H1 (cell line): ENCODE data around the gene SOX1. TPM values are rescaled to one million over a fixed set of nuclear protein-coding genes. Genes with fewer than 3 reads are reported as not detected.
A peak's percentile ranks its signal among the peaks of the same experiment; 100 is the strongest.

Experiments used
- CTCF ChIA-PET: fragments of 300-600 bp; sonication (Branson Sonifier 250); formaldehyde crosslinking; loops from one replicate; lab custom pipeline; 2021; ENCODE audit not compliant: partially characterized antibody; lab: Charles Lee
- POLR2A ChIA-PET: fragments of 300-600 bp; sonication (Branson Sonifier 250); formaldehyde crosslinking; loops from one replicate; lab custom pipeline; 2021; ENCODE audit warnings: inconsistent platforms; ENCODE audit not compliant: partially characterized antibody; lab: Charles Lee
- DNase-seq, 2 experiments: peaks; one replicate each; pipeline versions ENCODE4 v3.0.0 to v3.0.0-alpha.2; 2010 to 2022; ENCODE audit warnings: low spot score in 2 of 2, low read depth in 1 of 2, mixed read lengths in 1 of 2
- FAIRE-seq: peaks from 2 replicates; lab custom pipeline; 2011; peaks lifted over from hg19 to GRCh38; lab: Jason Lieb, UNC
- H2AFZ ChIP-seq: 2 replicates; pipeline ENCODE4 v1.8.1; 2012; ENCODE audit warnings: low read length, inconsistent platforms
- H2AK5ac ChIP-seq: 2 replicates; pipeline ENCODE4 v1.6.1; 2013; ENCODE audit warnings: low read depth, low read length
- H2BK120ac ChIP-seq: replicated peaks from 2 replicates; pipeline ENCODE3; 2013; ENCODE audit warnings: low read depth, low read length, inconsistent platforms
- H2BK12ac ChIP-seq: 2 replicates; pipeline ENCODE4 v1.6.1; 2013; ENCODE audit warnings: low read depth, low read length
- H2BK15ac ChIP-seq: 2 replicates; pipeline ENCODE4 v1.6.1; 2013; ENCODE audit warnings: low read length
- H2BK20ac ChIP-seq: 2 replicates; pipeline ENCODE4 v1.6.1; 2013; ENCODE audit warnings: low read length
- H2BK5ac ChIP-seq: 2 replicates; pipeline ENCODE4 v1.6.1; 2013; ENCODE audit warnings: low read depth, low read length
- H3K14ac ChIP-seq: 2 replicates; pipeline ENCODE4 v1.6.1; 2013; ENCODE audit warnings: inconsistent platforms; ENCODE audit not compliant: insufficient read length
- H3K18ac ChIP-seq: 2 replicates; pipeline ENCODE4 v1.6.1; 2013; ENCODE audit warnings: low read length; ENCODE audit errors: extremely low read depth
- H3K23ac ChIP-seq: 2 replicates; pipeline ENCODE4 v1.6.1; 2013; ENCODE audit warnings: inconsistent platforms; ENCODE audit not compliant: insufficient read length
- H3K23me2 ChIP-seq: 2 replicates; pipeline ENCODE4 v1.6.1; 2013; ENCODE audit warnings: low read depth, low read length
- H3K27ac ChIP-seq: 2 replicates; pipeline ENCODE4 v1.6.1; 2011; ENCODE audit warnings: low read depth, low read length, inconsistent platforms
- H3K27me3 ChIP-seq, 4 experiments: replicated peaks in 1 of 4; 1 replicate in 1 of 4; 2 replicates in 3 of 4; pipeline versions ENCODE4 v1.6.1 to v1.8.1; 2011 to 2013; ENCODE audit warnings: low read length in 3 of 4, mild to moderate bottlenecking in 3 of 4, inconsistent platforms in 2 of 4, mixed read lengths in 2 of 4, moderate library complexity in 1 of 4; ENCODE audit not compliant: control insufficient read depth in 3 of 4, insufficient read depth in 3 of 4; ENCODE audit errors: extremely low read depth in 1 of 4
- H3K36me3 ChIP-seq, 4 experiments: 2 replicates each; pipeline versions ENCODE4 v1.6.1 to v1.8.1; 2011 to 2013; ENCODE audit warnings: mild to moderate bottlenecking in 4 of 4, low read length in 3 of 4, moderate library complexity in 2 of 4, control low read depth in 1 of 4, inconsistent platforms in 1 of 4; ENCODE audit not compliant: insufficient read depth in 4 of 4, control insufficient read depth in 2 of 4
- H3K4ac ChIP-seq: replicated peaks from 2 replicates; pipeline ENCODE3; 2013; ENCODE audit warnings: low read length, low read depth, mixed read lengths, inconsistent platforms; ENCODE audit not compliant: insufficient read length
- H3K4me1 ChIP-seq, 4 experiments: replicated peaks in 1 of 4; 1 replicate in 1 of 4; 2 replicates in 3 of 4; pipeline versions ENCODE4 v1.6.1 to v1.8.1; 2011 to 2013; ENCODE audit warnings: low read length in 3 of 4, inconsistent platforms in 2 of 4, mixed read lengths in 1 of 4; ENCODE audit not compliant: insufficient read depth in 4 of 4, control insufficient read depth in 3 of 4
- H3K4me2 ChIP-seq, 2 experiments: 2 replicates each; pipeline versions ENCODE4 v1.6.1 to v1.8.1; 2011 to 2013; ENCODE audit warnings: low read depth in 2 of 2, low read length in 2 of 2, control low read depth in 1 of 2, inconsistent platforms in 1 of 2, mild to moderate bottlenecking in 1 of 2; ENCODE audit not compliant: insufficient read depth in 1 of 2
- H3K4me3 ChIP-seq, 4 experiments: fragments of 200-600, 300-600 bp in 1 of 4; sonication (generic), shearing (Covaris generic), sonication (Bioruptor Twin) in 1 of 4; 2 replicates each; pipeline versions ENCODE4 v1.5.1 to v1.8.1; 2011 to 2016; ENCODE audit warnings: low read length in 4 of 4, low read depth in 3 of 4, control low read depth in 2 of 4, inconsistent platforms in 2 of 4, mild to moderate bottlenecking in 2 of 4, mixed read lengths in 1 of 4, moderate library complexity in 1 of 4; ENCODE audit not compliant: insufficient read depth in 2 of 4; ENCODE audit errors: extremely low read depth in 1 of 4
- H3K56ac ChIP-seq: replicated peaks from 2 replicates; pipeline ENCODE3; 2013; ENCODE audit warnings: low read depth, mild to moderate bottlenecking, mixed read lengths, low read length, inconsistent platforms; ENCODE audit not compliant: insufficient read length
- H3K79me1 ChIP-seq: 2 replicates; pipeline ENCODE4 v1.6.1; 2013; ENCODE audit warnings: low read depth, low read length, control low read depth
- H3K79me2 ChIP-seq, 2 experiments: 2 replicates each; pipeline versions ENCODE4 v1.6.1 to v1.8.1; 2012 to 2013; ENCODE audit warnings: low read length in 2 of 2, mild to moderate bottlenecking in 2 of 2, inconsistent platforms in 1 of 2; ENCODE audit not compliant: insufficient read depth in 2 of 2, control insufficient read depth in 1 of 2
- H3K9ac ChIP-seq, 4 experiments: replicated peaks in 1 of 4; 1 replicate in 1 of 4; 2 replicates in 3 of 4; pipeline versions ENCODE4 v1.6.1 to v1.8.1; 2011 to 2013; ENCODE audit warnings: low read depth in 3 of 4, low read length in 3 of 4, control low read depth in 2 of 4, mild to moderate bottlenecking in 2 of 4, moderate library complexity in 2 of 4, inconsistent platforms in 1 of 4; ENCODE audit errors: extremely low read depth in 1 of 4
- H3K9me3 ChIP-seq, 2 experiments: 2 replicates each; pipeline versions ENCODE4 v1.6.1 to v1.8.1; 2012 to 2013; ENCODE audit warnings: mild to moderate bottlenecking in 2 of 2, moderate library complexity in 2 of 2, control low read depth in 1 of 2, inconsistent platforms in 1 of 2, low read depth in 1 of 2, low read length in 1 of 2, mixed read lengths in 1 of 2; ENCODE audit not compliant: insufficient read depth in 2 of 2
- H4K20me1 ChIP-seq, 2 experiments: replicated peaks in 1 of 2; 2 replicates each; pipeline versions ENCODE3 to v1.8.1; 2011 to 2013; ENCODE audit warnings: inconsistent platforms in 2 of 2, low read length in 2 of 2, mild to moderate bottlenecking in 1 of 2; ENCODE audit not compliant: insufficient read depth in 2 of 2, control insufficient read depth in 1 of 2
- H4K5ac ChIP-seq: 2 replicates; pipeline ENCODE4 v1.6.1; 2013; ENCODE audit warnings: low read length, low read depth, mixed read lengths, inconsistent platforms; ENCODE audit not compliant: insufficient read length
- H4K8ac ChIP-seq: 2 replicates; pipeline ENCODE4 v1.8.0; 2013; ENCODE audit warnings: mild to moderate bottlenecking, moderate library complexity, low read length, inconsistent platforms; ENCODE audit not compliant: insufficient read depth; ENCODE audit errors: extremely low read depth
- H4K91ac ChIP-seq: replicated peaks from 2 replicates; pipeline ENCODE3; 2013; ENCODE audit warnings: low read length, mixed read lengths, inconsistent platforms; ENCODE audit not compliant: insufficient read length
- CBX8 ChIP-seq: fragments of 300-800, 300-1000 bp; sonication (generic); IDR thresholded peaks from 2 replicates; pipeline ENCODE4 v1.7.1; 2016; ENCODE audit warnings: low read depth, low read length, borderline replicate concordance
- CHD2 ChIP-seq: IDR thresholded peaks from 2 replicates; pipeline ENCODE4 v1.6.1; 2012; ENCODE audit warnings: low read length, improper control_type of control experiment
- GABPA ChIP-seq: IDR thresholded peaks from 2 replicates; pipeline ENCODE4 v1.6.1; 2011; ENCODE audit warnings: mild to moderate bottlenecking, low read length, moderate library complexity, borderline replicate concordance; ENCODE audit not compliant: insufficient read depth
- JUND ChIP-seq: IDR thresholded peaks from 2 replicates; pipeline ENCODE4 v1.6.1; 2011; ENCODE audit warnings: mild to moderate bottlenecking, improper control_type of control experiment, low read length
- MAX ChIP-seq: IDR thresholded peaks from 2 replicates; pipeline ENCODE4 v1.6.1; 2012; ENCODE audit warnings: inconsistent platforms
- RNF2 ChIP-seq: fragments of 200-900, 300-1000 bp; sonication (generic); IDR thresholded peaks from 2 replicates; pipeline ENCODE4 v1.7.1; 2016; ENCODE audit warnings: borderline replicate concordance, low read depth, mild to moderate bottlenecking, antibody characterized with exemption, low read length; ENCODE audit not compliant: poor library complexity, severe bottlenecking; ENCODE audit errors: missing control alignments
- SUZ12 ChIP-seq: fragments of 200-600 bp; sonication (generic); IDR thresholded peaks from 2 replicates; pipeline ENCODE4 v1.6.1; 2012; ENCODE audit warnings: mild to moderate bottlenecking, inconsistent platforms, low read length, moderate library complexity, mixed read lengths
- TBP ChIP-seq: IDR thresholded peaks from 2 replicates; pipeline ENCODE4 v1.6.1; 2011; ENCODE audit warnings: low read depth, low read length, improper control_type of control experiment
- ZNF274 ChIP-seq: IDR thresholded peaks from 2 replicates; pipeline ENCODE4 v1.7.0; 2012; ENCODE audit warnings: low read length, borderline replicate concordance; ENCODE audit errors: extremely low read depth
- WGBS, 2 experiments: shearing (Covaris generic) in 1 of 2; methylation state at CpG; one replicate each; pipeline versions ENCODE4 v1.1.6 to v1.1.7; 2013 to 2015; ENCODE audit warnings: low lambda C conversion rate in 2 of 2, mixed read lengths in 2 of 2, inconsistent platforms in 1 of 2, low coverage in 1 of 2, missing lambda C conversion rate in 1 of 2; ENCODE audit not compliant: insufficient replicate concordance in 2 of 2, insufficient coverage in 1 of 2, insufficient read length in 1 of 2; ENCODE audit errors: extremely low coverage in 1 of 2, missing lambda C conversion rate in 1 of 2; 5-methylcytosine and 5-hydroxymethylcytosine counted together
- long read RNA-seq, 2 experiments: library from RNA in 1 of 2; library from capped mRNA in 1 of 2; stranded (forward); transcript quantifications; one replicate each; pipeline ENCODE4 v2.0.0, GENCODE V29; 2021; ENCODE audit warnings: inconsistent platforms in 1 of 2
- polyA minus RNA-seq, 3 experiments: library from RNA; depleted of rRNA, polyadenylated mRNA; stranded (reverse); fragments of >200 nt; gene quantifications; 1 replicate in 2 of 3; 2 replicates in 1 of 3; pipeline ENCODE4 v1.2.3, GENCODE V29; 2011
- polyA plus RNA-seq, 7 experiments: library from polyadenylated mRNA; depleted of rRNA in 3 of 7; stranded (reverse) in 5 of 7; unstranded in 2 of 7; fragments of >200 nt in 5 of 7; fragments of 200-250 nt in 2 of 7; gene quantifications; 1 replicate in 5 of 7; 2 replicates in 1 of 7; 4 replicates in 1 of 7; pipeline versions ENCODE4 v1.2.1 to v1.2.3, GENCODE V29; 2011 to 2013; ENCODE audit warnings: missing spikeins in 2 of 7, mixed read lengths in 2 of 7
- total RNA-seq: library from RNA; stranded (reverse); fragmentation: NEBNext Ultra II Directional; extraction: Animal tissue kit (Norgen Biotek cat#: 25700); gene quantifications from 2 replicates; pipeline ENCODE4 v1.2.1, GENCODE V29; 2021

SOX1 gene
- total RNA-seq (0.09 and 0.11 TPM in 2 replicates), polyA plus RNA-seq (2011; rRNA removed) (0.03 and 0.05 TPM in 2 replicates), polyA minus RNA-seq (2011; rRNA and poly(A)+ RNA removed) (0.07 TPM in 1 of 2 replicates, not detected in the other)
- 0.04 TPM for polyA plus RNA-seq (2011; cell fraction: cytosol; rRNA removed)
- 0.11 TPM for polyA plus RNA-seq (2011; cell fraction: nucleus; rRNA removed)
- 0.09 to 0.11 TPM (median 0.09 TPM) in 3 of 4 replicates, not detected in the other for polyA plus RNA-seq (2012, experiment 1 of 2)
- 0.20 TPM for polyA plus RNA-seq (2012, experiment 2 of 2)
- polyA plus RNA-seq (2013, experiment 1 of 2), result 0.08 TPM
- 0.06 TPM for polyA plus RNA-seq (2013, experiment 2 of 2)
- polyA minus RNA-seq (2011; cell fraction: cytosol; rRNA and poly(A)+ RNA removed), result not detected
- 0.20 TPM for polyA minus RNA-seq (2011; cell fraction: nucleus; rRNA and poly(A)+ RNA removed)
- long read RNA-seq, experiment 1, result 0 reads
- long read RNA-seq, experiment 2, result 0 reads

- H3K9me3 ChIP-seq, result no peaks in the 10 kb centered on the region
- DNase-seq (peak in 1 of 2 experiments; percentile 80), FAIRE-seq (no peak)
- peaks cover 9 to 18% of the 10 kb centered on the region in 2 experiments for H4K20me1 ChIP-seq
- no peaks in the 10 kb centered on the region for H3K79me2 ChIP-seq
- H3K23me2 ChIP-seq, result peaks cover 3% of the 10 kb centered on the region; the same call in 1 of the 2 replicates
- H3K14ac ChIP-seq, result no peak within 1 kb of the TSS
- ChIA-PET POLR2A (no interaction called here), CTCF (interaction anchor here (1.1 to 2.9 kb wide), 2 partner anchors 157 to 376 kb away, joined by 3 to 16 read pairs; no protein-coding TSS in a partner anchor)
- no peak within 1 kb of the TSS for H3K4ac ChIP-seq
- H3K36me3 ChIP-seq, result peaks cover 0 to 10% (median 0%) of the 10 kb centered on the region in 4 experiments; a peak in 1 of 8 replicates
- H2BK12ac ChIP-seq, result no peak within 1 kb of the TSS
- no peak within 1 kb of the TSS for H2BK120ac ChIP-seq
- 4% methylated on average over 22 of the region's 66 CpGs; no CpG with 5 or more reads in 1 of the 2 experiments for WGBS, 2 experiments
- H3K79me1 ChIP-seq, result no peaks in the 10 kb centered on the region
- H3K4me1 ChIP-seq, result peaks cover 0 to 27% (median 9%) of the 10 kb centered on the region in 4 experiments; a peak in 6 of 7 replicates
- H3K4me3 ChIP-seq, result peak within 1 kb of the TSS; percentile 21 to 66 (median 32)
- peak within 1 kb of the TSS; percentile 61 to 86 for H3K4me2 ChIP-seq
- no peak within 1 kb of the TSS for H2AK5ac ChIP-seq
- H3K27ac ChIP-seq, result no peak within 1 kb of the TSS
- no peak within 1 kb of the TSS for H3K56ac ChIP-seq
- H2BK20ac ChIP-seq, result no peak within 1 kb of the TSS
- peak within 1 kb of the TSS; percentile 7; the same call in 1 of the 2 replicates for H4K8ac ChIP-seq
- peaks cover 78 to 92% (median 85%) of the 10 kb centered on the region in 4 experiments for H3K27me3 ChIP-seq
- H2BK5ac ChIP-seq, result no peak within 1 kb of the TSS
- H3K23ac ChIP-seq, result no peak within 1 kb of the TSS
- H4K5ac ChIP-seq, result no peak within 1 kb of the TSS
- H3K9ac ChIP-seq, result no peak within 1 kb of the TSS
- H2AFZ ChIP-seq, result no peak within 1 kb of the TSS
- H3K18ac ChIP-seq, result no peak within 1 kb of the TSS; the same call in 1 of the 2 replicates
- peak within 1 kb of the TSS; percentile 29 for H4K91ac ChIP-seq
- H2BK15ac ChIP-seq, result no peak within 1 kb of the TSS
- TF ChIP-seq ZNF274 (no peak), CBX8 (no peak), CHD2 (no peak), TBP (peak; percentile 62; the same call in 1 of the 2 replicates), GABPA (peak; percentile 36; the same call in 1 of the 2 replicates), JUND (no peak), MAX (peak; percentile 89), SUZ12 (peak; percentile 84), RNF2 (peak; percentile 59)
Measured at GRCh38 chr13:112067116-112067741, at the start of gene SOX1. SOX1 (plus strand) TSS chr13:112067149; CDS start chr13:112067659, 510 bp downstream.
